ENCODE measurements around the gene BORCS5.

DNA sequence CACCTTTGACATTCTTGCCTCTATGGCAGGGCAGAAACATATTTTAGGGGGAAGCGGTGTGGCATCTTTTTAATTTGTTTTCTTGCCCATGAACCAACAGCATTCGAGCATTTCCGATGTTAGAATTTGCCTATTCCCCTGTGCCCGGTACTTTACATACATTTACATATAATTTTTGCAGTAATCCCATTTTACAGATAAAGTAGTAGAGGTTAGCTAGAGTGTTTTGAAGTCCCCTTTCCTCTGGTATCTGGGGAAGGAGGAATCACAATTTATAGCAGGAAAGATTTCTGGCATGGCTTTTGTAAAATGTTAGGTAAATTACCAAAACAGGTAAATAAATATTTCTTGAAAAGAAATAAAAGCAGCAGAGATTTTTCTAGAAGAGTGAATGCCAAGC, 1.6 kb downstream of the BORCS5 start:
- TF ChIP-seq EZH2phosphoT487 (IDR thresholded peaks at IDR 0.05; ENCODE audit: low read length), result no peak
- TF ChIP-seq, protein P1, sequence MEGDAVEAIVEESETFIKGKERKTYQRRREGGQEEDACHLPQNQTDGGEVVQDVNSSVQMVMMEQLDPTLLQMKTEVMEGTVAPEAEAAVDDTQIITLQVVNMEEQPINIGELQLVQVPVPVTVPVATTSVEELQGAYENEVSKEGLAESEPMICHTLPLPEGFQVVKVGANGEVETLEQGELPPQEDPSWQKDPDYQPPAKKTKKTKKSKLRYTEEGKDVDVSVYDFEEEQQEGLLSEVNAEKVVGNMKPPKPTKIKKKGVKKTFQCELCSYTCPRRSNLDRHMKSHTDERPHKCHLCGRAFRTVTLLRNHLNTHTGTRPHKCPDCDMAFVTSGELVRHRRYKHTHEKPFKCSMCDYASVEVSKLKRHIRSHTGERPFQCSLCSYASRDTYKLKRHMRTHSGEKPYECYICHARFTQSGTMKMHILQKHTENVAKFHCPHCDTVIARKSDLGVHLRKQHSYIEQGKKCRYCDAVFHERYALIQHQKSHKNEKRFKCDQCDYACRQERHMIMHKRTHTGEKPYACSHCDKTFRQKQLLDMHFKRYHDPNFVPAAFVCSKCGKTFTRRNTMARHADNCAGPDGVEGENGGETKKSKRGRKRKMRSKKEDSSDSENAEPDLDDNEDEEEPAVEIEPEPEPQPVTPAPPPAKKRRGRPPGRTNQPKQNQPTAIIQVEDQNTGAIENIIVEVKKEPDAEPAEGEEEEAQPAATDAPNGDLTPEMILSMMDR (IDR thresholded peaks at IDR 0.05; ENCODE audit: low read length), result no peak
